Thyroid gland (tissue), 4 donors: ENCODE measurements around the gene STMP1.
A peak's percentile ranks its signal among the peaks of the same experiment; 100 is the strongest.

Experiments used
- POLR2A ChIP-seq, 2 donors: fragments of 450-650 bp; IDR thresholded peaks; one replicate each; pipeline ENCODE4 v1.6.1; 2017; ENCODE audit warnings: antibody characterized with exemption in 2 of 2, mild to moderate bottlenecking in 2 of 2, moderate library complexity in 1 of 2
- TF ChIP-seq, protein P1 (sequence below), 6 experiments: fragments of 200-600 bp in 3 of 6; fragments of 450-650 bp in 3 of 6; sonication (generic) in 3 of 6; IDR thresholded peaks; one replicate each; pipeline ENCODE4 v1.5.1; 2016 to 2019; ENCODE audit warnings: antibody characterized with exemption in 6 of 6, mild to moderate bottlenecking in 2 of 6, inconsistent platforms in 1 of 6, moderate library complexity in 1 of 6

DNA sequence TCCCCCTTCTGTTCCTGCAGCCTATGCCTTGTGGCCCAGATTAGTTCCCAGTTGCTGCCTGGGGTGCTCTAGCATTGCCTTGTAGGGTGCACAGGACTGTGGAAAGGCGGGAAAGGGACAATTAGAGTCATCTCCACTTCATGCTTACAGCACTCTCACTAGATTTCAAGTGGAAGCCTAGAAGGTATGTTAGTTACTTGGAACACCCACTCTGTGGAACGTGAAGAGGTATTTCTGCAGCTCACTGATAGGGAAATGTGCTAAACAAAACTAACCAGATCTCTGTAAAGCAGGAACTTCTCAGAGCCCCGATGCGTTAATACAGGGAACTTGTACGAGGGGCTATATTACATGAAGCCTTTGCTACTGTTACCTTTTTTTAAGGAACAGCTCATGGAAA, 19.4 kb downstream of the STMP1 start:
- TF ChIP-seq, protein P1, sequence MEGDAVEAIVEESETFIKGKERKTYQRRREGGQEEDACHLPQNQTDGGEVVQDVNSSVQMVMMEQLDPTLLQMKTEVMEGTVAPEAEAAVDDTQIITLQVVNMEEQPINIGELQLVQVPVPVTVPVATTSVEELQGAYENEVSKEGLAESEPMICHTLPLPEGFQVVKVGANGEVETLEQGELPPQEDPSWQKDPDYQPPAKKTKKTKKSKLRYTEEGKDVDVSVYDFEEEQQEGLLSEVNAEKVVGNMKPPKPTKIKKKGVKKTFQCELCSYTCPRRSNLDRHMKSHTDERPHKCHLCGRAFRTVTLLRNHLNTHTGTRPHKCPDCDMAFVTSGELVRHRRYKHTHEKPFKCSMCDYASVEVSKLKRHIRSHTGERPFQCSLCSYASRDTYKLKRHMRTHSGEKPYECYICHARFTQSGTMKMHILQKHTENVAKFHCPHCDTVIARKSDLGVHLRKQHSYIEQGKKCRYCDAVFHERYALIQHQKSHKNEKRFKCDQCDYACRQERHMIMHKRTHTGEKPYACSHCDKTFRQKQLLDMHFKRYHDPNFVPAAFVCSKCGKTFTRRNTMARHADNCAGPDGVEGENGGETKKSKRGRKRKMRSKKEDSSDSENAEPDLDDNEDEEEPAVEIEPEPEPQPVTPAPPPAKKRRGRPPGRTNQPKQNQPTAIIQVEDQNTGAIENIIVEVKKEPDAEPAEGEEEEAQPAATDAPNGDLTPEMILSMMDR (IDR thresholded peaks at IDR 0.05): no peak
- TF ChIP-seq POLR2A (IDR thresholded peaks at IDR 0.05): peak in 1 of 2 donors; percentile 30
